Ishikawa (cell line): Measurements from ENCODE around the gene NOTCH2.

ENCODE experiments used
- CEBPB ChIP-seq: IDR thresholded peaks from 2 replicates; pipeline ENCODE4 v1.6.1; 2012
- CREB1 ChIP-seq: IDR thresholded peaks from 2 replicates; pipeline ENCODE4 v1.6.1; 2012; ENCODE audit warnings: low read depth
- EGR1 ChIP-seq: IDR thresholded peaks from 2 replicates; pipeline ENCODE4 v1.6.1; 2012
- EP300 ChIP-seq: IDR thresholded peaks from 2 replicates; pipeline ENCODE4 v1.6.1; 2012; ENCODE audit warnings: borderline replicate concordance
- FOXM1 ChIP-seq: IDR thresholded peaks from 2 replicates; pipeline ENCODE4 v1.6.1; 2012; ENCODE audit warnings: low read depth, borderline replicate concordance
- MAX ChIP-seq: IDR thresholded peaks from 2 replicates; pipeline ENCODE4 v1.6.1; 2012
- NFIC ChIP-seq: IDR thresholded peaks from 2 replicates; pipeline ENCODE4 v1.6.1; 2012
- RAD21 ChIP-seq: IDR thresholded peaks from 2 replicates; pipeline ENCODE4 v1.6.1; 2012; ENCODE audit warnings: low read depth
- REST ChIP-seq: IDR thresholded peaks from 2 replicates; pipeline ENCODE4 v1.6.1; 2012; ENCODE audit warnings: low read depth, mild to moderate bottlenecking
- TAF1 ChIP-seq: IDR thresholded peaks from 2 replicates; pipeline ENCODE4 v1.6.1; 2012; ENCODE audit warnings: low read depth, mild to moderate bottlenecking
- TCF12 ChIP-seq: IDR thresholded peaks from 2 replicates; pipeline ENCODE4 v1.6.1; 2012; ENCODE audit warnings: low read depth
- TEAD4 ChIP-seq: IDR thresholded peaks from 2 replicates; pipeline ENCODE4 v1.6.1; 2012
- USF1 ChIP-seq: IDR thresholded peaks from 2 replicates; pipeline ENCODE4 v1.6.1; 2012
- YY1 ChIP-seq: IDR thresholded peaks from 2 replicates; pipeline ENCODE4 v1.6.1; 2012; ENCODE audit warnings: low read depth
- ZBTB7A ChIP-seq: IDR thresholded peaks from 2 replicates; pipeline ENCODE4 v1.6.1; 2012; ENCODE audit warnings: low read depth

NOTCH2 gene

GRCh38 chr1:119933397-119933796 is 136.1 kb downstream of the NOTCH2 start:
- TF ChIP-seq EP300 (no peak), MAX (no peak), CEBPB (no peak), RAD21 (no peak), CREB1 (no peak), FOXM1 (no peak), TAF1 (no peak), EGR1 (no peak), REST (no peak), TCF12 (no peak), NFIC (no peak), ZBTB7A (no peak), USF1 (no peak), YY1 (no peak), TEAD4 (no peak)

GRCh38 chr1:119929643-119930315 is 139.7 kb downstream of the NOTCH2 start:
- no peak for TF ChIP-seq TEAD4
- TF ChIP-seq CEBPB: no peak
- TF ChIP-seq TAF1: no peak
- TF ChIP-seq EGR1: no peak
- TF ChIP-seq YY1: no peak
- no peak for TF ChIP-seq EP300

- TF ChIP-seq CEBPB: no peak
- no peak for TF ChIP-seq USF1
- TF ChIP-seq EP300: no peak
- TF ChIP-seq RAD21: no peak
- no peak for TF ChIP-seq TAF1
- no peak for TF ChIP-seq ZBTB7A
- TF ChIP-seq TCF12: no peak
Measured at GRCh38 chr1:119926553-119926952, 142.9 kb downstream of the NOTCH2 start.

GRCh38 chr1:119924948-119925898 is 144.2 kb downstream of the NOTCH2 start:
- TF ChIP-seq YY1: no peak
- TF ChIP-seq USF1: no peak
- no peak for TF ChIP-seq EP300
- no peak for TF ChIP-seq MAX
- no peak for TF ChIP-seq FOXM1
- no peak for TF ChIP-seq REST
- no peak for TF ChIP-seq EGR1
- TF ChIP-seq TEAD4: no peak
- TF ChIP-seq TAF1: no peak
